K562 (cell line): ENCODE results near the gene RAB5A. TPM values are rescaled to one million over a fixed set of nuclear protein-coding genes. Genes with fewer than 3 reads are reported as not detected.

ENCODE experiments used
- BACH1 ChIP-seq: fragments of 200-800 bp; sonication (Bioruptor generic); IDR thresholded peaks from 2 replicates; pipeline ENCODE4 v1.6.1; 2016; ENCODE audit warnings: missing genetic modification characterization, missing compliant biosample characterization
- C11orf30 ChIP-seq: fragments of 450-650 bp; IDR thresholded peaks from 2 replicates; pipeline ENCODE4 v1.6.1; 2016; ENCODE audit warnings: low read depth, mild to moderate bottlenecking
- CTBP1 ChIP-seq: fragments of 450-650 bp; IDR thresholded peaks from 2 replicates; pipeline ENCODE4 v1.6.1; 2016; ENCODE audit warnings: borderline replicate concordance
- CXXC5 ChIP-seq: fragments of 250-450 bp; sonication (Bioruptor Pico); IDR thresholded peaks from 2 replicates; pipeline ENCODE4 v1.8.0; 2022; ENCODE audit warnings: inconsistent platforms, mild to moderate bottlenecking, moderate library complexity
- DPF2 ChIP-seq: fragments of 450-650 bp; IDR thresholded peaks from 2 replicates; pipeline ENCODE4 v1.6.1; 2016
- EHMT2 ChIP-seq: fragments of 450-650 bp; IDR thresholded peaks from 2 replicates; pipeline ENCODE4 v1.6.1; 2018; ENCODE audit warnings: antibody characterized with exemption
- HCFC1 ChIP-seq: IDR thresholded peaks from 2 replicates; pipeline ENCODE4 v1.6.1; 2012; ENCODE audit warnings: low read depth, low read length, improper control_type of control experiment
- HDAC1 ChIP-seq, 2 experiments: fragments of 450-650 bp; IDR thresholded peaks; 2 replicates each; pipeline ENCODE4 v1.6.1; 2016 to 2017; ENCODE audit warnings: inconsistent platforms in 1 of 2, mild to moderate bottlenecking in 1 of 2, moderate library complexity in 1 of 2
- JUN ChIP-seq, 2 experiments: sonication (generic) in 1 of 2; formaldehyde crosslinking in 1 of 2; IDR thresholded peaks; 2 replicates each; pipeline versions ENCODE4 v1.6.1 to v1.8.0; 2012 to 2022; ENCODE audit warnings: borderline replicate concordance in 2 of 2, mild to moderate bottlenecking in 2 of 2, improper control_type of control experiment in 1 of 2, low read depth in 1 of 2, low read length in 1 of 2, missing genetic modification reagents in 1 of 2
- JUNB ChIP-seq: fragments of 450-650 bp; formaldehyde crosslinking; conservative IDR thresholded peaks from 2 replicates; pipeline ENCODE4 v1.4.0; 2020; ENCODE audit warnings: mild to moderate bottlenecking
- KLF6 ChIP-seq: fragments of 250-450 bp; sonication (Bioruptor Pico); IDR thresholded peaks from 2 replicates; pipeline ENCODE4 v1.4.0; 2020; ENCODE audit warnings: mild to moderate bottlenecking, moderate library complexity, borderline replicate concordance
- MAFF ChIP-seq: IDR thresholded peaks from 2 replicates; pipeline ENCODE4 v1.6.1; 2012; ENCODE audit warnings: low read length, improper control_type of control experiment
- MAFK ChIP-seq: IDR thresholded peaks from 2 replicates; pipeline ENCODE4 v1.6.1; 2011; ENCODE audit warnings: low read length, improper control_type of control experiment
- MCM3 ChIP-seq: fragments of 450-650 bp; IDR thresholded peaks from 2 replicates; pipeline ENCODE4 v1.6.1; 2016
- MECOM ChIP-seq: fragments of 250-450 bp; sonication (Bioruptor Pico); IDR thresholded peaks from 2 replicates; pipeline ENCODE4 v1.8.0; 2022; ENCODE audit warnings: inconsistent platforms
- RBM34 ChIP-seq: fragments of 200-400 bp; formaldehyde crosslinking; IDR thresholded peaks from 2 replicates; pipeline ENCODE4 v1.6.1; 2018; ENCODE audit warnings: low read length, borderline replicate concordance; ENCODE audit not compliant: insufficient read depth
- SAP30 ChIP-seq: fragments of 200-600 bp; sonication (generic); IDR thresholded peaks from 2 replicates; pipeline ENCODE4 v1.6.1; 2012; ENCODE audit warnings: borderline replicate concordance, low read depth, mild to moderate bottlenecking, moderate library complexity, low read length, control low read depth, inconsistent platforms; ENCODE audit not compliant: insufficient read depth, poor library complexity, severe bottlenecking
- SMARCE1 ChIP-seq: fragments of 450-650 bp; IDR thresholded peaks from 2 replicates; pipeline ENCODE4 v1.7.1; 2016; ENCODE audit warnings: mild to moderate bottlenecking
- SOX6 ChIP-seq: fragments of 450-650 bp; IDR thresholded peaks from 2 replicates; pipeline ENCODE4 v1.6.1; 2014; ENCODE audit warnings: mild to moderate bottlenecking
- TAL1 ChIP-seq: fragments of 450-650 bp; IDR thresholded peaks from 2 replicates; pipeline ENCODE4 v1.6.1; 2016; ENCODE audit warnings: mild to moderate bottlenecking
- TRIM24 ChIP-seq, 2 experiments: fragments of 450-650 bp; IDR thresholded peaks; 2 replicates each; pipeline ENCODE4 v1.6.1; 2016
- ZNF143 ChIP-seq: sonication (generic); formaldehyde crosslinking; IDR thresholded peaks from 2 replicates; pipeline ENCODE4 v1.9.0; 2022; ENCODE audit warnings: mild to moderate bottlenecking, missing genetic modification reagents
- ZNF23 ChIP-seq: fragments of 250-450 bp; sonication (Bioruptor Pico); IDR thresholded peaks from 2 replicates; pipeline ENCODE4 v1.4.0; 2020; ENCODE audit warnings: mild to moderate bottlenecking
- ZNF253 ChIP-seq: fragments of 250-450 bp; sonication (Bioruptor Pico); conservative IDR thresholded peaks from 2 replicates; pipeline ENCODE4 v1.6.1; 2021; ENCODE audit warnings: mild to moderate bottlenecking
- ZNF274 ChIP-seq: IDR thresholded peaks from 2 replicates; pipeline ENCODE4 v1.6.1; 2011; ENCODE audit warnings: low read depth, mild to moderate bottlenecking, low read length, moderate library complexity, borderline replicate concordance
- polyA plus RNA-seq, 8 experiments: library from polyadenylated mRNA; depleted of rRNA in 4 of 8; stranded (reverse) in 5 of 8; unstranded in 3 of 8; fragments of >200 nt; fragmentation: Nextera tagmentation in 2 of 8; fragmentation: Illumina TruSeq in 1 of 8; extraction: Ambion mirVana in 2 of 8; extraction: Trizol in 1 of 8; gene quantifications; 2 replicates each; pipeline versions ENCODE4 v1.2.1 to v1.2.3, GENCODE V29; 2011 to 2014; ENCODE audit warnings: inconsistent platforms in 1 of 8, missing spikeins in 1 of 8
- total RNA-seq, 7 experiments: library from RNA; depleted of rRNA in 6 of 7; stranded (reverse); fragments of >200 nt in 6 of 7; fragmentation: Illumina TruSeq in 2 of 7; extraction: Trizol in 2 of 7; gene quantifications; 2 replicates each; pipeline versions ENCODE4 v1.2.1 to v1.2.3, GENCODE V29; 2011 to 2021; ENCODE audit warnings: low replicate concordance in 1 of 7
- TF ChIP-seq, protein P1 (sequence below): fragments of 200-800 bp; sonication (Bioruptor generic); IDR thresholded peaks from 2 replicates; pipeline ENCODE4 v1.6.1; 2017; ENCODE audit warnings: missing genetic modification characterization, missing compliant biosample characterization
- TF ChIP-seq, protein P2 (sequence below): fragments of 450-650 bp; IDR thresholded peaks from 2 replicates; pipeline ENCODE4 v1.6.1; 2016; ENCODE audit warnings: antibody characterized with exemption
- TF ChIP-seq, protein P3 (sequence below): IDR thresholded peaks from 2 replicates; pipeline ENCODE4 v1.6.1; 2016; ENCODE audit warnings: missing genetic modification characterization, missing compliant biosample characterization

RAB5A gene
- total and polyA plus RNA-seq, 9 of the 15 experiments (the other 6 are each of a cell fraction or from before 2014, with no cell fraction given) = 28.3 to 64.2 (median 49.0) TPM

DNA sequence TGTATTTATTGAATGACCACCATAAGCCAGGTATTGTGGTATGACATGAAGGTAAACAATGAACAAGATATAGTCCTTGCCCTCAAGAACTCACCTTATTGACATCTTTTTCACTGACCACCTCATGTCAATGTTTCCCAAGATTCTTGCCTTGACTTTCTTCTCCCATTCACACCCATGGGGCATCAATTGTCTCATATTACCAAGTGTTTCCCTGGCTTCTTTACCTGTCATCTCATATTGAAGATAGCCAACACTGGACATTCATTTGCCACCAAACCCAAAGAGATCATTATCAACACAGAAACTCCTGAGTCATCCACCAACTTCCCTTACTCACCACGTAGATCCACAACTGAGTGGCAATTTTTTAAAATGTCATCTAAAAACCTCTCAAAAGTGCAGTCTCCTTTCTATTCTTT is 15.1 kb upstream of the RAB5A start (continued):
- TF ChIP-seq TRIM24 (IDR thresholded peaks at IDR 0.05) (peak in 1 of 2 experiments; percentile 66; a peak in 2 of 4 replicates), SAP30 (no peak), MCM3 (no peak), BACH1 (tag) (peak; percentile 84; the same call in 1 of the 2 replicates), JUNB (CRISPR knock-in tag) (0 out of 2 replicates have a peak, but pooled peaks have one; percentile 17), MECOM (CRISPR knock-in tag) (peak; percentile 49; the same call in 1 of the 2 replicates), TAL1 (no peak), KLF6 (CRISPR knock-in tag) (peak; percentile 35; the same call in 1 of the 2 replicates), ZNF23 (CRISPR knock-in tag) (0 out of 2 replicates have a peak, but pooled peaks have one; percentile 20), SMARCE1 (peak; percentile 95), HDAC1 (IDR thresholded peaks at IDR 0.05) (peak in 1 of 2 experiments; percentile 62; a peak in 2 of 4 replicates), SOX6 (peak; percentile 61; the same call in 1 of the 2 replicates), CTBP1 (peak; percentile 49), EHMT2 (peak; percentile 91), CXXC5 (CRISPR knock-in tag) (peak; percentile 18), MAFK (peak; percentile 90), ZNF274 (peak; percentile 53; the same call in 1 of the 2 replicates), HCFC1 (no peak), JUN (IDR thresholded peaks at IDR 0.05; ENCODE audit: borderline replicate concordance, low read depth, low read length) (0 out of 2 replicates have a peak, but pooled peaks have one; percentile 34), JUN (CRISPR knock-in tag; IDR thresholded peaks at IDR 0.05; ENCODE audit: borderline replicate concordance) (no peak), MAFF (peak; percentile 95), ZNF143 (no peak), DPF2 (peak; percentile 95), C11orf30 (peak; percentile 97), ZNF253 (no peak), RBM34 (no peak)
- TF ChIP-seq, protein P1, sequence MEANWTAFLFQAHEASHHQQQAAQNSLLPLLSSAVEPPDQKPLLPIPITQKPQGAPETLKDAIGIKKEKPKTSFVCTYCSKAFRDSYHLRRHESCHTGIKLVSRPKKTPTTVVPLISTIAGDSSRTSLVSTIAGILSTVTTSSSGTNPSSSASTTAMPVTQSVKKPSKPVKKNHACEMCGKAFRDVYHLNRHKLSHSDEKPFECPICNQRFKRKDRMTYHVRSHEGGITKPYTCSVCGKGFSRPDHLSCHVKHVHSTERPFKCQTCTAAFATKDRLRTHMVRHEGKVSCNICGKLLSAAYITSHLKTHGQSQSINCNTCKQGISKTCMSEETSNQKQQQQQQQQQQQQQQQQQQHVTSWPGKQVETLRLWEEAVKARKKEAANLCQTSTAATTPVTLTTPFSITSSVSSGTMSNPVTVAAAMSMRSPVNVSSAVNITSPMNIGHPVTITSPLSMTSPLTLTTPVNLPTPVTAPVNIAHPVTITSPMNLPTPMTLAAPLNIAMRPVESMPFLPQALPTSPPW (CRISPR knock-in tag) = no peak
- TF ChIP-seq, protein P2, sequence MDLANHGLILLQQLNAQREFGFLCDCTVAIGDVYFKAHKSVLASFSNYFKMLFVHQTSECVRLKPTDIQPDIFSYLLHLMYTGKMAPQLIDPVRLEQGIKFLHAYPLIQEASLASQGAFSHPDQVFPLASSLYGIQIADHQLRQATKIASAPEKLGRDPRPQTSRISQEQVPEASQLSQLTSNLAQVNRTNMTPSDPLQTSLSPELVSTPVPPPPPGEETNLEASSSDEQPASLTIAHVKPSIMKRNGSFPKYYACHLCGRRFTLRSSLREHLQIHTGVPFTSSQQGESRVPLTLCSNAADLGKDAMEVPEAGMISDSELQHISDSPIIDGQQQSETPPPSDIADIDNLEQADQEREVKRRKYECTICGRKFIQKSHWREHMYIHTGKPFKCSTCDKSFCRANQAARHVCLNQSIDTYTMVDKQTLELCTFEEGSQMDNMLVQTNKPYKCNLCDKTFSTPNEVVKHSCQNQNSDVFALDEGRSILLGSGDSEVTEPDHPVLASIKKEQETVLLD = peak; percentile 66; the same call in 1 of the 2 replicates
- TF ChIP-seq, protein P3, sequence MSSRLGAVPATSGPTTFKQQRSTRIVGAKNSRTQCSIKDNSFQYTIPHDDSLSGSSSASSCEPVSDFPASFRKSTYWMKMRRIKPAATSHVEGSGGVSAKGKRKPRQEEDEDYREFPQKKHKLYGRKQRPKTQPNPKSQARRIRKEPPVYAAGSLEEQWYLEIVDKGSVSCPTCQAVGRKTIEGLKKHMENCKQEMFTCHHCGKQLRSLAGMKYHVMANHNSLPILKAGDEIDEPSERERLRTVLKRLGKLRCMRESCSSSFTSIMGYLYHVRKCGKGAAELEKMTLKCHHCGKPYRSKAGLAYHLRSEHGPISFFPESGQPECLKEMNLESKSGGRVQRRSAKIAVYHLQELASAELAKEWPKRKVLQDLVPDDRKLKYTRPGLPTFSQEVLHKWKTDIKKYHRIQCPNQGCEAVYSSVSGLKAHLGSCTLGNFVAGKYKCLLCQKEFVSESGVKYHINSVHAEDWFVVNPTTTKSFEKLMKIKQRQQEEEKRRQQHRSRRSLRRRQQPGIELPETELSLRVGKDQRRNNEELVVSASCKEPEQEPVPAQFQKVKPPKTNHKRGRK (tag) = 0 out of 2 replicates have a peak, but pooled peaks have one; percentile 9
